ENCODE measurements around the gene ZNF524.

Gene ZNF524

DNA sequence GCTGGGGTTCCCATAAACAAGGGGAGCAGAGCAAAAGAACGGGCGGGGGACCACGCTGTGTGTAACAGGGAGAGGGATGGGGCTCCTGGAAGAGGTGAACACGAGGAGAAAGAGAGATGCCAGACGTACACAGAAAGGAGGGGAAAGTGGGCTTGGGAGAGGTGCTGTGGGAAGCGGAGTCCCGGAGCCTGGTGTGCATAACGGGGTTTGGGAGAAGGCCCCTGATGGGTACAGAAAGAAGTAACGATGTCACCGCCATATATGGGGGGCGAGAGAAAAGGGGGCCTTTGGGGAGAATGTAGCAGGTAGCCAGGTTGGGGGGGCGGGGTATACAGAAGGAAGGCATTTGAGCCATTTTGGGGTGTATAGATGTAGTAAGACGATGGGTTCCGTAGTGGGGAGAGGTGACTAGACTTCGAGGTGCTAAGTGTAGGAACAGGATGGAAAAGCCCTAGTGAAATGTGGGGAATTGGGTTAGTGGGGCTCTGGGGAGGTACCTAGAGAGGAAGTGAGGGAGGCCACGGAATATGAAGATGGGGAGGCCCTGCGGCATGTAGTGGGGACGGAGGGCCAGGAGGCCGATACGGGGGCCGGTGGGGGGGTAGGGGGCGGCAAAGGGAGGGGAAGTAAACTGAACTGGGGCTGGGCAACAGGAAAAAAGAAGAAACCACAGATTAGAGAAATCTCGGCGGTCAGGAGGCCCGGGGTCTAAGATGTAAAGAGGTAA lies 41.5 kb downstream of the ZNF524 start:
- Histone ChIP-seq H3K9ac (ENCODE audit: low read length) (peak overlapping the region; percentile 92), H3K36me3 (ENCODE audit: control insufficient read depth, low read depth, low read length) (peaks cover 14% of the 10 kb centered on the region), H3K27ac (ENCODE audit: low read length) (peak overlapping the region; percentile 57), H3K4me1 (ENCODE audit: control insufficient read depth, low read depth, low read length) (peaks cover 7% of the 10 kb centered on the region), H3K9me3 (ENCODE audit: control insufficient read depth, low read depth, low read length) (no peaks in the 10 kb centered on the region), H3K4me3 (ENCODE audit: low read length) (peak overlapping the region; percentile 88), H3K27me3 (ENCODE audit: control insufficient read depth, insufficient read depth, low read length) (no peaks in the 10 kb centered on the region)

GRCh38 chr19:55642153-55643002 lies 42.3 kb downstream of the ZNF524 start:
- H3K4me1 ChIP-seq (ENCODE audit: control insufficient read depth, low read depth, low read length), result peaks cover 10% of the 10 kb centered on the region

GRCh38 chr19:55643003-55643886 lies 43.2 kb downstream of the ZNF524 start, which contains the start of gene ZNF581:
ZNF581 (plus strand) TSS chr19:55643649; CDS start chr19:55644572, 923 bp downstream.
- Histone ChIP-seq H3K27ac (ENCODE audit: low read length) (no peak within 1 kb of the TSS), H3K36me3 (ENCODE audit: control insufficient read depth, low read depth, low read length) (peaks cover 14% of the 10 kb centered on the region), H3K9me3 (ENCODE audit: control insufficient read depth, low read depth, low read length) (no peaks in the 10 kb centered on the region), H3K4me1 (ENCODE audit: control insufficient read depth, low read depth, low read length) (peaks cover 10% of the 10 kb centered on the region), H3K4me3 (ENCODE audit: low read length) (peak within 1 kb of the TSS; percentile 88), H3K9ac (ENCODE audit: low read length) (peak within 1 kb of the TSS; percentile 92), H3K27me3 (ENCODE audit: control insufficient read depth, insufficient read depth, low read length) (no peaks in the 10 kb centered on the region)

More at GRCh38 chr19:55642153-55643002, 42.3 kb downstream of the ZNF524 start:
- no peak overlapping the region for H3K27ac ChIP-seq (ENCODE audit: low read length)
- H3K4me3 ChIP-seq (ENCODE audit: low read length), result peak overlapping the region; percentile 88
- H3K9me3 ChIP-seq (ENCODE audit: control insufficient read depth, low read depth, low read length), result no peaks in the 10 kb centered on the region
- no peaks in the 10 kb centered on the region for H3K27me3 ChIP-seq (ENCODE audit: control insufficient read depth, insufficient read depth, low read length)
- peaks cover 14% of the 10 kb centered on the region for H3K36me3 ChIP-seq (ENCODE audit: control insufficient read depth, low read depth, low read length)
- peak overlapping the region; percentile 92 for H3K9ac ChIP-seq (ENCODE audit: low read length)

- no peak overlapping the region for H3K27ac ChIP-seq (ENCODE audit: low read length)
- no peaks in the 10 kb centered on the region for H3K9me3 ChIP-seq (ENCODE audit: control insufficient read depth, low read depth, low read length)
- H3K36me3 ChIP-seq (ENCODE audit: control insufficient read depth, low read depth, low read length), result peaks cover 14% of the 10 kb centered on the region
- peak overlapping the region; percentile 88 for H3K4me3 ChIP-seq (ENCODE audit: low read length)
- H3K4me1 ChIP-seq (ENCODE audit: control insufficient read depth, low read depth, low read length), result peaks cover 13% of the 10 kb centered on the region
- no peaks in the 10 kb centered on the region for H3K27me3 ChIP-seq (ENCODE audit: control insufficient read depth, insufficient read depth, low read length)
- peak overlapping the region; percentile 92 for H3K9ac ChIP-seq (ENCODE audit: low read length)
These were observed 43.7 kb downstream of the ZNF524 start for GRCh38 chr19:55643887-55644176.

DNA sequence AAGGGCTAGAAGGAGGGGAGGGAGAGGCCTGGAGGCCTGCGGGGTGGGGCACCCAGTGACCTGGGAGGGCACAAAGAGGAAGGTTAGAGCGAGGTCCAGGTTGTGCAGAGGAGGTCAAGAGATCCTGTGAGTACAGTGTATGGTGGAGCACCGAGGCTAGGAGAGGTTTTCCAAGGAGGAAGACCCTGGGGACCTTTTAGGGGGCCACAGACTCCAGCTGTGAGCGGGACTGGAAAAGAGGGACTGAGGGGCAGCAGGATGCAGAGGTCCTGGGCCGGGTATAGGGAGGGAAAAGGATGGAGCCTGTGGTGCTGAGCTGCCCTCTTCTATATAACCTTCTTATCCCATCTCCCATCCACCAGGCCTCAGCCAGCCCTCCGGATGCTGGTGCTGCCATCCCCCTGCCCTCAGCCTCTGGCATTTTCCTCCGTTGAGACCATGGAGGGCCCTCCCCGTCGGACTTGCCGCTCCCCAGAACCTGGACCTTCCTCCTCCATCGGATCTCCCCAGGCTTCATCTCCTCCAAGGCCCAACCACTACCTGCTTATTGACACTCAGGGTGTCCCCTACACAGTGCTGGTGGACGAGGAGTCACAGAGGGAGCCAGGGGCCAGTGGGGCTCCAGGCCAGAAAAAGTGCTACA lies 44.2 kb downstream of the ZNF524 start:
- H3K4me3 ChIP-seq (ENCODE audit: low read length), result peak overlapping the region; percentile 88
- no peaks in the 10 kb centered on the region for H3K9me3 ChIP-seq (ENCODE audit: control insufficient read depth, low read depth, low read length)
- no peak overlapping the region for H3K27ac ChIP-seq (ENCODE audit: low read length)
- peaks cover 14% of the 10 kb centered on the region for H3K36me3 ChIP-seq (ENCODE audit: control insufficient read depth, low read depth, low read length)
- peak overlapping the region; percentile 92 for H3K9ac ChIP-seq (ENCODE audit: low read length)
- no peaks in the 10 kb centered on the region for H3K27me3 ChIP-seq (ENCODE audit: control insufficient read depth, insufficient read depth, low read length)
- peaks cover 13% of the 10 kb centered on the region for H3K4me1 ChIP-seq (ENCODE audit: control insufficient read depth, low read depth, low read length)

DNA sequence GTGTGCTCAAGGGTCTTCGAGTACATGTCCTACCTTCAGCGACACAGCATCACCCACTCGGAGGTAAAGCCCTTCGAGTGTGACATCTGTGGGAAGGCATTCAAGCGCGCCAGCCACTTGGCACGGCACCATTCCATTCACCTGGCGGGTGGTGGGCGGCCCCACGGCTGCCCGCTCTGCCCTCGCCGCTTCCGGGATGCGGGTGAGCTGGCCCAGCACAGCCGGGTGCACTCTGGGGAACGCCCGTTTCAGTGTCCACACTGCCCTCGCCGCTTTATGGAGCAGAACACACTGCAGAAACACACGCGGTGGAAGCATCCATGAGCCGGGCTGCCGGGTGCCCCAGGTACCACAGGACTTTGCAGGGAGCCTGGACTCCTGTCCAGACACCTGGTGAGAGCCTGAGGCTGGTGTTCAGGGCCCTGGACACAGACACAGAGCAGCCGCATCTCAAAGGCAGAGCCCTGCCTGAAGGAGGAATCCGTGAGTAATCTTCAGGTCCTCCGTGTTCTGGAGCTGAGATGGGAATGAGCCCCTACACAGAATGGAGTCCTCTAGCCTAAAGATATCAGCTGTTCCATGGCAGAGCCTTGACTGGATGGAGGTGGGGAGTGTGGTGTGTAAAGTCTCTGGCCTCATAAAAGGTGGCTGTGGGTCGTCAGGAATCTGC lies 44.9 kb downstream of the ZNF524 start:
- Histone ChIP-seq H3K27ac (ENCODE audit: low read length) (no peak overlapping the region), H3K4me1 (ENCODE audit: control insufficient read depth, low read depth, low read length) (peaks cover 13% of the 10 kb centered on the region), H3K9ac (ENCODE audit: low read length) (no peak overlapping the region), H3K9me3 (ENCODE audit: control insufficient read depth, low read depth, low read length) (no peaks in the 10 kb centered on the region), H3K36me3 (ENCODE audit: control insufficient read depth, low read depth, low read length) (peaks cover 14% of the 10 kb centered on the region), H3K4me3 (ENCODE audit: low read length) (peak overlapping the region; percentile 88), H3K27me3 (ENCODE audit: control insufficient read depth, insufficient read depth, low read length) (no peaks in the 10 kb centered on the region)

DNA sequence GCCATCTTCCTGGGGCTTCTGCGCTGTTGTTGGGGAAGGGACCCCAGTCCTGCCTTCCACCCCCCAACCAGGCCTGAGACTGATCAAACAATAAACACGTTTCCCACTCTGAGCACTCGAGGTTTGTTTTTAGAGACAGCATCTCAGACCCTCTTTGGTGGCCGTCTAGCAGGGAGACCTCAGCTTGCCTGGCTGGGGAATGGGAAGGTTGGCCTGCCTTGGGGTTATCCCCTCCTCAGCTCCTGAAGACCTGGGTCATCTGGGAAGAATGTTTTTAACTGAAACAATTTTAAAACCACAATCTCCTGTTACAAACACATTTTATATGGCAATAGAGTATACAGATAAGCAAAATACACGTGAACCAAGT lies 45.4 kb downstream of the ZNF524 start:
- H3K4me1 ChIP-seq (ENCODE audit: control insufficient read depth, low read depth, low read length), result peaks cover 13% of the 10 kb centered on the region
- H3K36me3 ChIP-seq (ENCODE audit: control insufficient read depth, low read depth, low read length), result peaks cover 14% of the 10 kb centered on the region
- H3K27ac ChIP-seq (ENCODE audit: low read length), result no peak overlapping the region
- H3K9ac ChIP-seq (ENCODE audit: low read length), result no peak overlapping the region
- H3K9me3 ChIP-seq (ENCODE audit: control insufficient read depth, low read depth, low read length), result no peaks in the 10 kb centered on the region
- no peaks in the 10 kb centered on the region for H3K27me3 ChIP-seq (ENCODE audit: control insufficient read depth, insufficient read depth, low read length)
- no peak overlapping the region for H3K4me3 ChIP-seq (ENCODE audit: low read length)

GRCh38 chr19:55646889-55647731 lies 47.0 kb downstream of the ZNF524 start:
- Histone ChIP-seq H3K27me3 (ENCODE audit: control insufficient read depth, insufficient read depth, low read length) (no peaks in the 10 kb centered on the region), H3K9me3 (ENCODE audit: control insufficient read depth, low read depth, low read length) (no peaks in the 10 kb centered on the region), H3K27ac (ENCODE audit: low read length) (no peak overlapping the region), H3K36me3 (ENCODE audit: control insufficient read depth, low read depth, low read length) (peaks cover 14% of the 10 kb centered on the region), H3K9ac (ENCODE audit: low read length) (peak overlapping the region; percentile 55), H3K4me3 (ENCODE audit: low read length) (peak overlapping the region; percentile 66), H3K4me1 (ENCODE audit: control insufficient read depth, low read depth, low read length) (peaks cover 13% of the 10 kb centered on the region)

DNA sequence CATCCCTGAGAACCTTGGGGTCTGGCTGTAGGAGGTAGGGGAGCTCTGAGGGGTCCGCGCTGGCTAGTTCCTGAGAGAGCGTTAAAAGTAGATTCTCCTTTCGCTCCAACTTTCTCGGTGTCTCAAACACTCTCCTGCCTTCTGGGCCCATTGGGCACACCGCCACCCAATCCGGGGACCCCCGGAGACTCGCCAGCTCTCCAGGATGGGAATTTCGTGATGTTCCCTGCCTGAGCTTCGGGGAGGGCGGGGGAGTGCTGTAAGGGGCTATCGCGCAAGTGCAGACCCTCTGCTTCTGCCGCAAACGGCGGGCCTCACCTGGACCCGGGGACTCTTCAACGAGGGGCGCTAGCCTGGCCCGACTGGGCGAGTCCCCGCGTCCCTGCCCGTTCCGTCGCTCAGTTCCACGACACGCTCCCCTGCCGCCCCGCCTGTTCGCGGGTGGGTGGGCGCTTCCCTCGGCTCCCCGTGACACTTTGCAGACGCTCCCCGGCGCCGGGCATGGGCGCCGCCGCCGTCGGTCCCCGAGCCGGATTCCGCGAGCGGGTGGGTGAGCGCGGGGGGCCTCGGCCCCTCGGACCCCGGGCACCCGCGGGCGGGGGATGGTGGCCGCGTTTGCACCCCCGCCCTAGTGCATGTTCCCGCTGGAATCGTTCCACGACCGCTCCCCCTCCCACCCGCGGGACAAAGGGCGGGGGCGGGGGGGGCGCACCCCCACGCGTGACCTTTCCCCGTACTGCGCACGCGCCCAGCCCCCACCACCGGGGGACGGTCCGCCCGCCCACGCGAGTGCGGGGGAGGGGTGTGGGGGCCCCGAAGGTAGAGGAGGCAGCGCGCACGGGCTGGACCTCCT lies 47.9 kb downstream of the ZNF524 start, which contains the start of gene CCDC106:
CCDC106 (plus strand) TSS at position 481 of the 853 bp plus-strand sequence. CDS start 835 bp downstream, outside the sequence.
- Histone ChIP-seq H3K9ac (ENCODE audit: low read length) (peak within 1 kb of the TSS; percentile 55), H3K36me3 (ENCODE audit: control insufficient read depth, low read depth, low read length) (peaks cover 14% of the 10 kb centered on the region), H3K27me3 (ENCODE audit: control insufficient read depth, insufficient read depth, low read length) (no peaks in the 10 kb centered on the region), H3K27ac (ENCODE audit: low read length) (no peak within 1 kb of the TSS), H3K4me1 (ENCODE audit: control insufficient read depth, low read depth, low read length) (peaks cover 10% of the 10 kb centered on the region), H3K9me3 (ENCODE audit: control insufficient read depth, low read depth, low read length) (no peaks in the 10 kb centered on the region), H3K4me3 (ENCODE audit: low read length) (peak within 1 kb of the TSS; percentile 66)

All from iPS-18a (cell line).